Measurements from ENCODE around the gene GPR55.
A peak's percentile ranks its signal among the peaks of the same experiment; 100 is the strongest.

Gene GPR55

GRCh38 chr2:230960026-230960425, 35.0 kb upstream of the GPR55 start (continued):
- TF ChIP-seq PRDM10 (tag by site-specific recombination; IDR thresholded peaks at IDR 0.05) (no peak), ZNF629 (tag by site-specific recombination; IDR thresholded peaks at IDR 0.05) (no peak), YY1 (tag by site-specific recombination; IDR thresholded peaks at IDR 0.05) (no peak)

GRCh38 chr2:230958820-230959756, 34.0 kb upstream of the GPR55 start:
- POLR2A ChIA-PET = no interaction called here
- TF ChIP-seq ZNF324 (tag by site-specific recombination; IDR thresholded peaks at IDR 0.05) (no peak), PRDM6 (tag by site-specific recombination; IDR thresholded peaks at IDR 0.05) (0 out of 2 replicates have a peak, but pooled peaks have one; percentile 11)
- no peak overlapping the region for H3K27ac ChIP-seq (ENCODE audit: extremely low read depth, low read depth, low read length)
- no peak overlapping the region for H3K4me3 ChIP-seq (ENCODE audit: low read depth, low read length)
- no peaks in the 10 kb centered on the region for H3K9me3 ChIP-seq (ENCODE audit: control insufficient read depth, insufficient read depth, low read depth, low read length)
- CTCF ChIA-PET = interaction anchor here (0.7 to 3.1 kb wide), 2 partner anchors 28 to 94 kb away, joined by 3 to 18 read pairs; no protein-coding TSS in a partner anchor
- H3K36me3 ChIP-seq (ENCODE audit: control insufficient read depth in 2 of 2, insufficient read depth in 1 of 2, low read length in 2 of 2) = no peaks in the 10 kb centered on the region
- H3K4me1 ChIP-seq (ENCODE audit: control insufficient read depth, insufficient read depth, low read length) = no peaks in the 10 kb centered on the region

GRCh38 chr2:230957756-230958391, 32.8 kb upstream of the GPR55 start:
- ChIA-PET CTCF (interaction anchor here (1.2 to 3.1 kb wide), 3 partner anchors 29 to 56 kb away, joined by 4 to 18 read pairs (median 4); no protein-coding TSS in a partner anchor), POLR2A (no interaction called here)
- Histone ChIP-seq H3K36me3 (ENCODE audit: control insufficient read depth in 2 of 2, insufficient read depth in 1 of 2, low read length in 2 of 2) (no peaks in the 10 kb centered on the region), H3K27ac (ENCODE audit: extremely low read depth, low read depth, low read length) (no peak overlapping the region), H3K4me1 (ENCODE audit: control insufficient read depth, insufficient read depth, low read length) (no peaks in the 10 kb centered on the region), H3K9me3 (ENCODE audit: control insufficient read depth, insufficient read depth, low read depth, low read length) (no peaks in the 10 kb centered on the region), H3K4me3 (ENCODE audit: low read depth, low read length) (peak overlapping the region; percentile 38)
- TF ChIP-seq ZFHX2 (tag by site-specific recombination; conservative IDR thresholded peaks at IDR 0.05) = 0 out of 2 replicates have a peak, but pooled peaks have one; percentile 2
- no peak for TF ChIP-seq ZNF175 (tag by site-specific recombination; IDR thresholded peaks at IDR 0.05)
- TF ChIP-seq ZNF335 (tag by site-specific recombination; conservative IDR thresholded peaks at IDR 0.05) = peak; percentile 30

GRCh38 chr2:230956827-230957755, 32.0 kb upstream of the GPR55 start:
- peak overlapping the region; percentile 38 for H3K4me3 ChIP-seq (ENCODE audit: low read depth, low read length)
- no peak overlapping the region for H3K27ac ChIP-seq (ENCODE audit: extremely low read depth, low read depth, low read length)
- H3K4me1 ChIP-seq (ENCODE audit: control insufficient read depth, insufficient read depth, low read length) = no peaks in the 10 kb centered on the region
- ChIA-PET POLR2A (no interaction called here), CTCF (interaction anchor here (1.2 to 3.1 kb wide), 4 partner anchors 30 to 109 kb away, joined by 3 to 18 read pairs (median 4); no protein-coding TSS in a partner anchor)
- no peaks in the 10 kb centered on the region for H3K36me3 ChIP-seq (ENCODE audit: control insufficient read depth in 2 of 2, insufficient read depth in 1 of 2, low read length in 2 of 2)
- H3K9me3 ChIP-seq (ENCODE audit: control insufficient read depth, insufficient read depth, low read depth, low read length) = no peaks in the 10 kb centered on the region
- TF ChIP-seq ZBTB11 (tag by site-specific recombination; conservative IDR thresholded peaks at IDR 0.05; ENCODE audit: low read depth) (no peak), ZNF221 (tag by site-specific recombination; IDR thresholded peaks at IDR 0.05; ENCODE audit: borderline replicate concordance) (no peak), AEBP2 (tag by site-specific recombination; IDR thresholded peaks at IDR 0.05; ENCODE audit: borderline replicate concordance) (no peak), ZNF211 (tag by site-specific recombination; IDR thresholded peaks at IDR 0.05; ENCODE audit: low read depth) (no peak), ZNF10 (tag by site-specific recombination; IDR thresholded peaks at IDR 0.05) (0 out of 2 replicates have a peak, but pooled peaks have one; percentile 19), ZFHX2 (tag by site-specific recombination; conservative IDR thresholded peaks at IDR 0.05) (0 out of 2 replicates have a peak, but pooled peaks have one; percentile 11)
